Astrocyte of the cerebellum (primary cell): Measurements from ENCODE around the gene FFAR3.

Experiments used
- DNase-seq: peaks from one replicate; pipeline ENCODE4 v3.0.0-alpha.2; 2011; ENCODE audit warnings: low read depth
- H3K4me3 ChIP-seq: 2 replicates; pipeline ENCODE4 v1.5.1; 2011; ENCODE audit warnings: mild to moderate bottlenecking, low read depth, low read length, moderate library complexity
- CTCF ChIP-seq: IDR thresholded peaks from 2 replicates; pipeline ENCODE4 v1.5.1; 2012; ENCODE audit warnings: low read length, low read depth, moderate library complexity, mild to moderate bottlenecking; ENCODE audit errors: missing control alignments
- in situ Hi-C: cut with HindIII; loops from 2 replicates; pipeline ENCODE4 v1.10.0; 2017; ENCODE audit warnings: low sequenced_read_pairs

The FFAR3 gene

GRCh38 chr19:35357867-35358573 is at the start of gene FFAR3:
TSS of gene FFAR3 (plus strand) at chr19:35358460. CDS start at chr19:35358891, 431 bp downstream.
- DNase-seq = no peak
- H3K4me3 ChIP-seq = no peak within 1 kb of the TSS
- in situ Hi-C loops = no loop called here
- no peak for TF ChIP-seq CTCF

- H3K4me3 ChIP-seq = no peak overlapping the region
- in situ Hi-C loops = no loop called here
- no peak for DNase-seq
- no peak for TF ChIP-seq CTCF
These were observed 49.4 kb upstream of the FFAR3 start for GRCh38 chr19:35308910-35309309.

GRCh38 chr19:35309481-35310279 is 48.6 kb upstream of the FFAR3 start:
- no peak overlapping the region for H3K4me3 ChIP-seq
- DNase-seq = no peak
- TF ChIP-seq CTCF = no peak
- in situ Hi-C loops = no loop called here

- in situ Hi-C loops = no loop called here
These were observed 47.9 kb upstream of the FFAR3 start for GRCh38 chr19:35310331-35310730.

GRCh38 chr19:35310811-35311465 is 47.3 kb upstream of the FFAR3 start:
- DNase-seq = no peak
- no peak overlapping the region for H3K4me3 ChIP-seq
- no peak for TF ChIP-seq CTCF
- in situ Hi-C loops = no loop called here

More at GRCh38 chr19:35310331-35310730, 47.9 kb upstream of the FFAR3 start:
- DNase-seq = no peak
- no peak for TF ChIP-seq CTCF
- H3K4me3 ChIP-seq = no peak overlapping the region

GRCh38 chr19:35311901-35312665 is 46.2 kb upstream of the FFAR3 start:
- no peak for DNase-seq
- in situ Hi-C loops = no loop called here

More at GRCh38 chr19:35311901-35312665, 46.2 kb upstream of the FFAR3 start:
- no peak overlapping the region for H3K4me3 ChIP-seq
- no peak for TF ChIP-seq CTCF
